GM19395 (cell line): ENCODE measurements around the gene UBE2L6.
"Not testable (repeated sequence)": the region's sequence is repeated elsewhere in the genome, so short reads cannot be mapped to it uniquely, and the experiment has no call there.

Source experiments
- ATAC-seq: cut with Tn5 transposase; IDR thresholded peaks from one replicate; pipeline ENCODE4 v1.9.1; 2021; ENCODE audit warnings: mild to moderate bottlenecking, moderate library complexity; ENCODE audit not compliant: unreplicated experiment

Gene UBE2L6

DNA sequence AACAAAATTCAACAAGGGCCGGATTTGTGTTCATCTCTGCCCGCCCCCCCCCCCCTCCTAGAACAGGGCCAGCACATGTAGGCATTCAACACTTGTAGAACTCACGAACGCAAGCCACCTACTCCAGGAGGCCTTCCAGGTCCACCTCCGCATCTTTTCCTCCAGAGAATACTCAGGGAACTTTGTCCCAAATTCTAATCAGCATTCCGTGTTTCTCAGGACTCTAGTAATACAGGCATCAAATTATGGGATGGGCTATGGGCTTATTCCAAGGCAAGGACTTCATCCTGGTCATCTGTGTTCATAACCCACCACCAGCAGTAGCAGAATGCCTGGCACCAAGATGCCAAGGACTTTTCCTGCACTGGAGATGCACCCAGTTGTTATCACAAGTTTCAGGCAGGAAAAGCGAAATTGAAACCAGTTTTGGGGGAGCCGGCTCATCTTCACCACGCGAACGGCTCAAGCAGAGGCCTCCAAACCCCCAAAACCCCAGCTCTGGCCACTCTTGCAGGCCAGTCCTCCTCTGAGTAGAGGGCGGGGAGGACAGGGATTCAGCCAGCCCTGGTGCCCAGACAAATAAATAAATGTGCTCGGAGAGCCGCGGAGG is 462 bp downstream of the UBE2L6 start:
- ATAC-seq: peak; percentile 1

DNA sequence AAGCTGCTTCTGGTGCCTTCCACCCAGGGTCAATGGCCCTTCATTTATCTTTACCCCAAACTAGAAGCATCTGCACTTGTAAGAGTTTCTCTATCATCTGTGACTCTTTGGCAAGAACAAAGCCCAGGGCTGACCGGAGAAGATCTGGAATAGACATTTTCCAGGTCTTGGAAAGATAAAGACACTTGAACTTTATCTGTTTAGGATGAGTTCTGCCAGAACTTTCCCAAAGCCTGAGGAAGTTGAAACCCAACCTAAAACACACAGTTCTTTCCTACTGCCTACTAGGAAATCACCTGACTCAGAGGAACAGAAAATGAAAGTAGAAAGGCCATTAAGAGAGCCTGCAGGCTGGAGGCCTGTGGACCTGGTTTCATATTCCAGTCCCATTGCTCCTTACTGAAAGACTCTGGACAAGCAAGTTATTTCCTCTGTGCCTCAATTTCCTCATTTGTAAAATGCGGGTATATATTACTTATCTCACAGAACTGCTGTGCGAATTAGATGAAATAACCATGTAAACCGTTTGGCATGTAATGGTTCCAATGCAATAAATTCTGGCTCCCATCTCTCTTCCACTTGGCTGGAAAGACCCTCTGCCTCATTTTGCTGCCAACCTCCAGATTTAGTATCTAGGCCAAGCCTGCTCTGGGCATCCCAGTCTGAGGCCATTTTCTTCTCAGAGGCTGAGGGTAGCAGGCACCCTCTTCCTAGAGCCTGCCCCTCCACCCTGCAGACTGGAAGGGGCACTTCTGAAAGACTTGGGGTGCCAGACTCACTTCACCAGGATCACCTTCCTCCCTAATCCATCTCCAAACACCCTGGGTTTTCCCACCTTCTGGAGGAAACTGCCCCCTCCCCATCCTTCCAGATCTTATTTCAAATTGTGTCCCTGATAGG is 1.2 kb downstream of the UBE2L6 start:
- peak; percentile 76 for ATAC-seq

DNA sequence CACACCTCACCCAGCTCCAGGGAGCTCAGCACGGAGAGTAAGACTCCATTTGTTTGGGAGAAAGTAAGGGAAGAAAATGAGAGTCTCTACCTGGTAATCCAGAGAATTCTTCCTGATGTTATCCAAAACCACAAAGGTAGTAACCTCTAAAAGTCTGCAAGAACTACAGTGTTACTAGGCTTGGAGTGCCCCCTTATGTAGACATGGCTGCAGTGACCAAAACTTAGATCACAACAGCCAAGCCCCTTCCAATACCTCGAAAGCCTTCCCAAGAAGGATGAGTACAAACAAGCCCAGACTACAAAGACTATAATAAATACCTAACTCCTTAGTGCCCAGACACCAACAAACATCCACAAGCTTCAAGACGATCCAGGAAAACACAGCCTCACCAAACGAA is 4.9 kb downstream of the UBE2L6 start:
- ATAC-seq: no peak

DNA sequence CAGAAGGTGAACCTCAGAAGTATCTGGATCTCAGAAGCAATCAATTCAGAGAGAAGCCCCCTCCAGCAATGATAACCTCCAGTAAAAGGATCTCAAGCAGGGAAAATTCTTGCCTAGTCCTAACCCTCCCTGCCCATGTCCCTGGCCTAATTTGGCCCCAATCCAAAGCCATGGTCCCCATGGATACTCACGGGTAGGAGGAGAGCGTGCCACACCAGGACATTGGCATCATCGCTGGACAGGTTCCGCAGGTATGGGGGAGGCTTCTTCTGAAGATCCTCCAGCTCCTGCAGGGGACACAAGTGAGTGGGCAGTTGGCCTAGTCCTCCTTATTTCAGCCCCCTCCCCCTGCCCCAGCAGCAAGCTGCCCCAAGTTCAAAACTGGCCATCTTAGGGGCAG is 7.3 kb downstream of the UBE2L6 start:
- no peak for ATAC-seq

DNA sequence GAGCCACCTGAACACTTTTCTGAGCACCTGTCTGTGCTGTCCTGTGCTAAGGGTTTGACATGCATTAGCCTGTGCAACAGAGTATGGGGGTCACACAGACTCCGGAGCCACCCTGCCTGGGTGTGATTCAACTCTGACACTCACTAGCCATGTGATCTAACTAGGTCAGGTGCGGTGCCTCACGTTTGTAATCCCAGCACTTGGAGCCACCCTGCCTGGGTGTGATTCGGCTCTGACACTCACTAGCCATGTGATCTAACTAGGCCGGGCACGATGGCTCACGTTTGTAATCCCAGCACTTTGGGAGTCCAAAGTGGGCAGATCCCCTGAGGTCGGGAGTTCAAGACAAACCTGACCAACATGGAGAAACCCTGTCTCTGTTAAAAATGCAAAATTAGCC is 11.4 kb downstream of the UBE2L6 start:
- no peak for ATAC-seq

DNA sequence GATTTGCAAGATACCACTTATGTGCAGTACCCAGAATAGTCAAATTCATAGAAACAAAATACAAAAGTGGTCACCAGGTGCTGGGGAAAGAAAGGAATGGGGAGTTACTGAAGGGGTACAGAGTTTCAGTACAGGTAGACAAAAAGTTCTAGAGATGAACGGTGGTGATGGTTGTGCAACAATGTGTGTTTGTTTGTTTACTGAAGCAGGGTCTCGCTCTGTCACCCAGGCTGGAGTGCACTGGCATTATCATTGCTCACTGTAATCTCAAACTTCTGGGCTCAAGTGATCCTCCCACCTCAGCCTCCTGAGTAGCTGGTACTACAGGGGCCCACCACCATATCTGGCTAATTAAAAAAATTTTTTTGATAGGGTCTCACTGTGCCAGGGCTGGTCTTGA is 12.1 kb downstream of the UBE2L6 start:
- ATAC-seq: no peak

DNA sequence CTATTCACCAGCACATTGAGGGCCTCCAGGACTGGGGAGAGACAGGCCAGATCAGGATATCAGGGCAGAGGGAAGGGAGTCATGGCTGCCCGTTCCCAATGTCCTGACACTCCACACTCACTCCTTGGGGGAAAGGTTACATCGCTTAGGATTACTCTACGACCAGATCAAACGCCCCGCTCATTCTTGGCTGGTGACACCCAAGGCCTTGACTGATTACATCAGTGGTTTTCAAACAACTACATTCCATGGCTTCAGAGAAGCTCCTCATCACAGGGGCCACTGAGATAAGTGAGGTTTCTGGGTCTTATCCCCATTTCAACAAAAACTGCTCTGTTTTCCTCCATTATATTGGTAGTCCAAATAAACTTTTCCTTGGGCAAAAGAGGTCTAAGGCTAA is 15.0 kb downstream of the UBE2L6 start:
- no peak for ATAC-seq

DNA sequence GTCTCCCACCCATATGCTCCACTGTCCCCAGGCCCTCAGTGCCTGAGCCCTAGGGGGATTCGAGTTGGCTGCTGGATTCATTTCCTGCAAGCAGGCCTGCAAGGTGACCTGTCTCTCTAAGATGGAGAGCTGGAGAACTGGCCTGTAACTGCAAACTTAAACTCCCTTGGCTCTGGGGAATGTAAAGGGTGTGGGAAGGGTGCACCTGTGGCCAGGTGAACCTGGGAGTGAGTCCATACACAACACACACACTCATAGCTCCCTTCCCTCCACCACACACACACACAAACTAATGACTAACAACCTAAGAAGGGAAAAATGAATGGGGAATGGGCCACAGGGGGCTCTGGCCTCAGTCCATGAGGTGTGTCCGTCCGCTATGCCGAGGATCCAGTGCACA is 15.5 kb downstream of the UBE2L6 start:
- no peak for ATAC-seq

DNA sequence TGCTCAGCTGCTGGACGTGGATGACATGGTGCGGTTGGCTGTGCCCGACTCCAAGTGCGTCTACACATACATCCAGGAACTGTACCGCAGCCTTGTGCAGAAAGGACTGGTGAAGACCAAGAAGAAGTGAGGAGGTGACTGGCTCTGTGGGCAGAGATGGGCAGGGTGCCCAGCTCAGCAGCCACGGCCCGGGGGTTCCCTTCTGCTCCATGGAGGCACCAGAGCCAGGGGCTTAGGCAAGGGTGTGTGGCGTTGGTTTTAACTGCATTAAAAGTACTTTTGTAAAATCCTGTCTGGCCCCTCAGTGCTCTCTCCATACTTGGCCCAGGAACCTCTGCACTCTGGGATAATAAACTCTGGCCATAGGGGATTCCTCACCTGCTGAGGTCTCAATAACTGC is 17.5 kb downstream of the UBE2L6 start:
- ATAC-seq: no peak

DNA sequence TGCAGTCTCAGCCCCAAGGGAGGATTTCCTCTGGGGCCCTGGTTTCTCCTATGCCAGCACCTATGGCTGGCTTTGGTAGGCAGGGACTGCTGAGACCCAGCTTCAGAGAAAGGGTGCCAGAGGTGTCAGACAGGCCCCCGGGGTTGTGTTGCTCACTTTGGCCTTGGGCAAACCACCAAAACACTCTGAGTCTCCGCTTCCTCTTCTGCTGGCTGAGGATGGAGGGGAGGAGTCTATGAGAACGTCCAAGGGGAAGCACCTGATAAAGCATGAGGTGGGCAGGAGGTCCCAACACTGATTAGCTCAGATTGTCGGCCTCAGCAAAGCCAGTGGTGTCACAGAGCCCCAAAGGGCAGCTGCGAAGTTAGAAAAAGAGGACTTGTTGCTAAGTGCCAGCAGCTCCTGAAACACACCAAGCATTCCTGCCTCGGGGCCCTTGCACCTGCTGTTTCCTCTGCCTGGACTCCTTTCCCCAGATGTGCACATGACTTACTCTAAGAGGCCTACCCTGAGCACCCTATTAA is 19.6 kb downstream of the UBE2L6 start:
- peak; percentile 93 for ATAC-seq

DNA sequence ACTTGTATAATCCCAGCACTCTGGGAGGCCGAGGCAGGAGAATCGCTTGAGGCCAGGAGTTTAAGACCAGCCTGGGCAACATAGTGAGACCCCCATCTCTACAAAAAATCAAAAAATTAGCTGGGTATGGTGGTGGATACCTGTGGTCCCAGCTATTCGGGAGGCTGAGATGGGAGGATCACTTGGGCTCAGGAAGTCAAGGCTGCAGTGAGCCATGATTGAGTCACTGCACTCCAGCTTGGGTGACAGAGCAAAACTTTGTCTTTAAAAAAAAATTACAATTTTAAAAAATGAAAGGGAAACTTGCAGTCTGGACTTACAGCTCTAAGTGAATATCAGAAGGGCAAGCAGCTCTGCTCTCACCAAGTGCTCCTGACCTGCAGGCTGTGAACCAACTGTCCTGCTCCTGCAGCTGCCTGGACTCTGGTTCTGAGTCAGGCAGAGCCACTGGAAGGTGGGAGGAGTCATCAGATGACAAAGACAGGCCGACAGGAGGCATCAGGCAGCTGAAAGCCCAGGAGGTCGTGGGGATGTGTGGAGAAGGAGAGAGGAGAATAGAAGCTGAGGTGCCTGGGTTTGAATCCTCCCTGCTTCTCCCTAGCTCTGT is 20.5 kb downstream of the UBE2L6 start:
- peak; percentile 66 for ATAC-seq

DNA sequence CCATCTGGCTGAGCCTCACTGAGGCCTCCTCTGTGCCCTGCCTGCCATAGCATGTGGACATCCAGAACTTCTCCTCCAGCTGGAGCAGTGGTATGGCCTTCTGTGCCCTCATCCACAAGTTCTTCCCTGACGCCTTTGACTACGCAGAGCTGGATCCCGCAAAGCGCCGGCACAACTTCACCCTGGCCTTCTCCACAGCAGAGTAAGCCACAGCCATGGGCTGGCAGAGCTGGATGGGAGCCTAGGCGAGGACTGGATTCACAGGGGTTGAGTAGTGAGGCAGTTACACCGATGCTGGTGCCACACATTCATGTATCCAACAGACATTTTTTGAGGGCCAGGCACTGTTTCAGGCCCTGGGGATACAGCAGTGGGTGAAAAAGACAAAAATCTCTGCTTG is 21.0 kb downstream of the UBE2L6 start:
- no peak for ATAC-seq

DNA sequence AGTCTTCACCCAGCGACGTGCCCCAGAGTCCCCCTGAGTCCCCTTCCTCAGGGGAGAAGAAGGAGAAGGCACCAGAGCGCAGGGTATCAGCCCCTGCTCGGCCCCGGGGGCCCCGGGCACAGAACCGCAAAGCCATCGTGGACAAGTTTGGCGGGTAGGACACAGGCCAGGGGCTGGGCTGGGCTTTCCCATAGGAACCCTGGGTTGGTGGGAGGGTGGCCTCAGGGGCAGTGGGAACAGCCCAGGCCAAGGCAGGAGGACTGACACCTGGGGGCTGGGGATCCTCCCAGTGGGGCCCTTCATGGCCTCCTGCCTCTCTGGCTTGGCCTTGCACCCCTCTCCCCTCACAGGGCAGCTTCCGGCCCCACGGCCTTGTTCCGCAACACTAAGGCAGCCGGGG is 21.6 kb downstream of the UBE2L6 start:
- no peak for ATAC-seq

DNA sequence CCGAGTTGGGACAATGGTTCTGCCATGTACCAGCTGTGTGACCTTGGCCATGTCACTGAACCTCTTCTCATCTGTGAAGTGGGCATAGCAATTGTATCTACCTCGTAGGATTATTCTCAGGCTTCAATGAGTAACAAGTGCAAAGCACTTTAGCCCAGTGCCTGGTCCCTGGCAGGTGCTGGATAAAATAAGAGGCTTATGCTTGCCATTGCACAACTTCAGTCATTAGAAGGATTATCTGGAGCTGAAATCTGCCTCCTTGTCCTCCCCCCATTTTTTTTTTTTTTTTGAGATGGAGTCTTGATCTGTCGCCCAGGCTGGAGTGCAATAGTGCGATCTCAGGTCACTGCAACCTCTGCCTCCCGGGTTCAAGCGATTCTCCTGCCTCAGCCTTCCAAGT is 22.9 kb downstream of the UBE2L6 start:
- ATAC-seq: no peak

DNA sequence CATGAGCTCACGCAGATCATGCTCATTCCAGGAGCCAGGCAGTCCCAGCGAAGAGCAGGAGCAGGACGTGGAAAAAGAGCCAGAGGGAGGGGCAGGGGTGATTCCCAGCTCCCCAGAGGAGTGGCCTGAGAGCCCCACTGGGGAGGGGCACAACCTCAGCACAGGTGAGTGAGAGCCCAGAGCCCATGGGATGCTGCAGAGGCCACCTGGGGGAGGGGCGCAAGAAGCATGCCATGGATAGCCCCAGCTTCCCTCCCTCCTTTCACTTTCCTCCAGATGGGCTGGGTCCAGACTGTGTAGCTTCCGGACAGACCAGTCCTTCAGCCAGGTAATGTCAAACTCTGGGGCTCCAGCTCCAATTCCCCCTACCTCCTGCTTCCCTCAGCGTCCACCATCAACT is 23.9 kb downstream of the UBE2L6 start:
- no peak for ATAC-seq

DNA sequence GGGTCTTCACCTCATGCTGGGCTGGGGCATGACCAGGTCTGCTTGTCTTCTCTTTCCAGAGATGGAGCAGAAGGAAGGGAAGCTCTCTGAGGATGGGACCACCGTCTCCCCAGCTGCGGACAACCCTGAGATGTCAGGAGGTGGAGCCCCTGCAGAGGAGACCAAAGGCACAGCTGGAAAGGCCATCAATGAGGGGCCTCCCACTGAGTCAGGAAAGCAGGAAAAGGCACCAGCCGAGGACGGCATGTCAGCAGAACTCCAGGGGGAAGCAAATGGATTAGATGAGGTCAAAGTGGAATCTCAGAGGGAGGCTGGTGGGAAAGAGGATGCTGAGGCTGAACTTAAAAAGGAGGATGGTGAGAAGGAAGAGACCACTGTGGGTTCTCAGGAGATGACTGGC is 24.9 kb downstream of the UBE2L6 start:
- no peak for ATAC-seq

DNA sequence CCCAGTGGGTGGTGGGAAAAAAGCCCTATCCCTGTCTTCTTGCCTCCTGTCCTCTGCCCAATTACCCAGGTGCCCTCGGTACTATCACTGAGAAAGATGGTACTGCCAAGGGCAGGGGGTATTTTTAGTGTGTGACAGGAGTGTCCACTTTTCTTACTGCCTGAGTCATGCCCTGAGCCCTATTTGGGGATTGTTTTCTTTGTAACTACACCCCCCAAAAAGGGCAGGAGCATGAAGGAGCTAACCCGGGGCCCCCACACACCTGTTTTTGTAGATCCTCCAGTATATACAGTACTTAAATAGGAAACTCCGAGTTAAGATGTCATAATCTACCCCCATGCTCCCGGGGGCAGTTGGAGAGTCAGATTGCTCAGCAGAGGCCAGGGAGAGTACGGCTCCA is 26.3 kb downstream of the UBE2L6 start:
- no peak for ATAC-seq

DNA sequence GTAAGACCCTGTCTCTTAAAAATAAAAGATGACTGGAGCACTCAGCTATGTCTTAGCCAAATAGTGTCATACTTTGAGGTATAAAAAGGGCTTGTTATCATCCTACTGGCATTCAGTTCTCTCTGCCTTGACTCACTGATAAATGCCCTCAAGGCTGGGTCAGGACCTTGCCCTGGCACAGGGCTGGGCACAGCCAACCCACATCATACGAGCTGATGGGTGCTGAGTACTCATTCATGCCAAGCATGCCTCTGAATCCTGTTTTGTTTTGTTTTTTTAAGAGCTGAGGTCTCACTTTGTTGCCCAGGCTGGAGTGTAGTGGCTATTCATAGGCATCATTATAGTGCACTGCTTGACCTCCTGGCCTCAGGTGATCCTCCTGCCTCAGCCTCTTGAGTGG is 28.1 kb downstream of the UBE2L6 start:
- ATAC-seq: no peak

DNA sequence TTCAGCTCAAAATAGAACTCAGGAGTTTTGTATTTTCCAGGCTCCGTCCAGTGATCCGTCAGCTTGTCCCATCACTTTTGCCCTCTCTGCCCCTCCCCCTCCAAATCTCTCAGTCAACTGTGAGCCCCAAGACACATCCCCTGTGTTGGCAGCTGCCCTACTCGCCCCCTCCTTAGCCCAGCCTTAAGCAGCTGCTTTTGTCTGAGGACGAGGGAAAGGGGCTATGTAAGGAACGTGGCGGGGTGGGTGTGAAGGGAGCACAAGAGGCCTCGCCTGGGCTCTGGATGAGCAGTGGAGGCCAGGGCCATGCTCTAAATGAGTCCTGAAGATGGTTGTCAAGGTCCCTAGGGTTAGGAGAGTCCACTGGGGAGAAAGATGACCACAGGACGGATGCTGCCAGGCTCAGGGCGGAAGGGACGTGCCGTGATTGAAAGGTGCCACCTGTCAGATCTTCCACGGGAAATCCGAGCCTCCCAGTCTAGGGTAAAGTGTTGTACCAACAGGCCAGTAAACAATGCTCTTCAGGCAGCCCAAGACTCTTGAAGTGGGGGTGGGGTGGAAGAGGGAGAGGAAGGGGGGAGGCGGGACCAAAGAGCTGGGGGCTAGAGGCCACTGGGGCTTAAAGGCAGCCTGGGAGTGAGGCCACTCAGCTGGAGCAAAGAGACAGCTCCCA is 30.4 kb downstream of the UBE2L6 start, which contains the start of gene SMTNL1:
Gene SMTNL1, plus strand, starts transcription at position 649 of the 673 bp plus-strand sequence. CDS start 5,048 bp downstream, outside the sequence.
- ATAC-seq: no peak

DNA sequence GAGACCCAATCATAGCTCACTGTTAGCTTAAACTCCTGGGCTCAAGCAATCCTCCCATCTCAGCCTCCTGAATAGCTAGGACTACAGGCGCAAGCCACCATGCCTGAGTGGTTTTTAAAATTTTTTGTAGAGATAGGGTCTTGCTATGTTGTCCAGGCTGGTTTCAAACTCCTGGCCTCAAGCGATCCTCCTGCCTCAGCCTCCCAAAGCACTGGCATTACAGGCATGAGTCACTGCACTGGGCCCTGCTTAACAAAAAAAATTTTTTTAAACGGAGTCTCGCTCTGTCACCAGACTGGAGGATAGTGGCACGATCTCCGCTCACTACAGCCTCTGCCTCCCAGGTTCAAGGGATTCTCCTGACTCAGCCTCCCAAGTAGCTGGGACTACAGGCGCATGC is 33.0 kb downstream of the UBE2L6 start:
- not testable (repeated sequence) for ATAC-seq
